Fibroblast of skin of abdomen (primary cell): ENCODE results near the gene ISL2.

ENCODE experiments used
- DNase-seq: peaks from one replicate; pipeline ENCODE4 v3.0.0-alpha.2; 2013

ISL2 gene

GRCh38 chr15:76343313-76343996 lies 6.9 kb downstream of the ISL2 start:
- no peak for DNase-seq

- no peak for DNase-seq
These were observed 8.5 kb downstream of the ISL2 start for GRCh38 chr15:76344893-76345582.

GRCh38 chr15:76345583-76345879 lies 9.0 kb downstream of the ISL2 start:
- DNase-seq = no peak

- DNase-seq = no peak
These were observed 9.5 kb downstream of the ISL2 start for GRCh38 chr15:76345880-76346668.

GRCh38 chr15:76346669-76347481 lies 10.3 kb downstream of the ISL2 start:
- peak; percentile 53 for DNase-seq

GRCh38 chr15:76347482-76348055 lies 11.0 kb downstream of the ISL2 start:
- no peak for DNase-seq

- DNase-seq = no peak
These were observed 12.9 kb downstream of the ISL2 start for GRCh38 chr15:76349301-76350070.

- no peak for DNase-seq
These were observed 16.5 kb downstream of the ISL2 start for GRCh38 chr15:76353023-76353577.

- no peak for DNase-seq
These were observed 17.3 kb downstream of the ISL2 start for GRCh38 chr15:76353903-76354302.

- no peak for DNase-seq
These were observed 18.4 kb downstream of the ISL2 start for GRCh38 chr15:76354823-76355440.

GRCh38 chr15:76358453-76358852 lies 21.9 kb downstream of the ISL2 start:
- DNase-seq = no peak

GRCh38 chr15:76359152-76359551 lies 22.6 kb downstream of the ISL2 start:
- no peak for DNase-seq

- DNase-seq = no peak
These were observed 23.8 kb downstream of the ISL2 start for GRCh38 chr15:76360416-76360815.

- DNase-seq = no peak
These were observed 26.7 kb downstream of the ISL2 start for GRCh38 chr15:76363251-76363650.

- no peak for DNase-seq
These were observed 30.1 kb downstream of the ISL2 start for GRCh38 chr15:76366714-76367113.

- DNase-seq = no peak
These were observed 31.6 kb downstream of the ISL2 start for GRCh38 chr15:76368122-76368621.

- no peak for DNase-seq
These were observed 39.5 kb downstream of the ISL2 start for GRCh38 chr15:76376029-76376428.

GRCh38 chr15:76376816-76377215 lies 40.2 kb downstream of the ISL2 start:
- no peak for DNase-seq

GRCh38 chr15:76377217-76377616 lies 40.6 kb downstream of the ISL2 start:
- DNase-seq = no peak

GRCh38 chr15:76377751-76378150 lies 41.2 kb downstream of the ISL2 start:
- DNase-seq = no peak

- DNase-seq = no peak
These were observed 42.1 kb downstream of the ISL2 start for GRCh38 chr15:76378691-76379090.
